Measurements from ENCODE around the gene FAM20B. TPM values are rescaled to one million over a fixed set of nuclear protein-coding genes. Genes with fewer than 3 reads are reported as not detected.
"Not testable (repeated sequence)": the region's sequence is repeated elsewhere in the genome, so short reads cannot be mapped to it uniquely, and the experiment has no call there.

FAM20B gene, protein sequence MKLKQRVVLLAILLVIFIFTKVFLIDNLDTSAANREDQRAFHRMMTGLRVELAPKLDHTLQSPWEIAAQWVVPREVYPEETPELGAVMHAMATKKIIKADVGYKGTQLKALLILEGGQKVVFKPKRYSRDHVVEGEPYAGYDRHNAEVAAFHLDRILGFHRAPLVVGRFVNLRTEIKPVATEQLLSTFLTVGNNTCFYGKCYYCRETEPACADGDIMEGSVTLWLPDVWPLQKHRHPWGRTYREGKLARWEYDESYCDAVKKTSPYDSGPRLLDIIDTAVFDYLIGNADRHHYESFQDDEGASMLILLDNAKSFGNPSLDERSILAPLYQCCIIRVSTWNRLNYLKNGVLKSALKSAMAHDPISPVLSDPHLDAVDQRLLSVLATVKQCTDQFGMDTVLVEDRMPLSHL
- polyA plus RNA-seq (ENCODE audit: insufficient read length in 4 of 4) = 10 to 100 TPM; 35.4 to 44.5 (median 41.1) TPM

DNA sequence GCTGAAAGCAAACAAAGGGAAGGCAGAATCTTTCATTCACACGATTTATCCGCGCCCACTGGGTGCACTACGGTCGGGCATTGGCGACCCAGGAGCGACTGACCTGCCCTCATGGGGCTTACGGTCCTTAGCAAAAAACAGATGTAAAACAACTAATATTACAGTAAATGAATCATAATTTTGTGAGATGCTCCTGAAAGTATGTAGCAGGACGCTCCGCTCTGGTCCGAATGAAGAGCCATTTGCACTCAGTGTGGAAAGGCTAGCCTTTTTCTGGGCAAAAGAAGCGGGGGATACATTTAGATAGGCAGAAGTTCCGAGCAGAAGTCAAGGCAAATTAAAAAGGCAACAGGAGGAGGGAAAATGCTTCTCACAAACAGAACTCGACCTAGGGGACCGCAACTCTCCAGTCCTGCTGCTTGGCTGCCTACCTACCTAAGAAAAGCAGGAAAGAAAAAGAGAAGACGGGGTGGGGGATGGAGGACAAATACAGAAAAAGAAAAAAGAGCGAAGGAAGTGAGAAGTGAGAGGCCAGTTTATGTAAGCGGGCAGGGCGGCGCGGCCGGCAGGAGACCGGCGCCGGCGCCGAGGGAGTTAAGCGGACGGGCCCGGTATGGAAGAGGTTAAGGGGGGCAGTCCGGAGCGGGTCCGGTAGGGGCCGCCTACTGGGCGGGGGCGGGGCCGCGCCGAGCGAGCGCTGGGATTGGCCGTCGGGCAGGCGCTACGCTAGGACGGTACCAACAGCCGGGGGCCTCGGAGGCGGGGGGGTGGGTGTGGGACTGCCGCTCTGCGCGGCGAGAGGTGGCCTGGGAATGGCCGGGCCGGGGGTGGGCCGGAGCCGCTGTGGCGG, at the start of gene FAM20B:
Gene FAM20B (plus strand): TSS at position 770 of the 850 bp plus-strand sequence. CDS start 17,954 bp downstream, outside the sequence.
- peak; percentile 48 to 88 (median 82) for DNase-seq (ENCODE audit: low read depth in 4 of 4, low spot score in 2 of 4)

DNA sequence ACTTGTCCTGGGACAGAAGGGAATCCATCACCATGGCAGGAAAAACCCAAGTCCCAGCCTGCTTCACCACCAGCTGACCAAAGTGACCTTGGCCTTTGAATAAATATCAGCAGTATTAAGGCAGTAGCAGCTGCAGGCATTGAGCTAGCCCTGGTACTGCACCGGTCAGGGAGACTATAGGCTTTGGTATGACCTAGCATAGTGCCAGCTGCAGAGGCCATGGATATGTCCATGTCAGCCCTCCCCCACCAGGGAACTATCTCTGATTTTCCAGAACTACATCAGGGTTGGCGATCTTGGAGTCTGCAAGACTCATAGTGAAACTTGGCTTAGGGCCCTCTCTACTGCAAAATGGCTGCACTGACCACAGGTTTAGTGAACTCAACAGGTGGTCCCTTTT, 49.2 kb upstream of the FAM20B start:
- no peak for DNase-seq (ENCODE audit: low read depth in 4 of 4, low spot score in 2 of 4)

DNA sequence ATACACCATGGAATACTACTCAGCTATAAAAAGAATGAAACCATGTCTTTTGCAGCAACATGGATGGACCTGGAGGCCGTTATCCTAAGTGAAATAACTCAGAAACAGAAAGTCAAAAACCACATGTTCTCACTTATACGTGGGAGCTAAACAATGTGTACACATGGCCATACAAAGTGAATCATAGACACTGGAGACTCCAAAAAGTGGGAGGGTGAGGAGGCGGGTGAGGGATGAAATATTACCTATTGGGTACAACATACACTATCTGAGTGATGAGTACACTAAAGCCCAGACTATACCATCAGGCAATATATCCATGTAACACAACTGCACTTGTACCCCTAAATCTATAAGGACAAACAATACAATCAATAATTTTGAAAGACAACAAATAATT, 39.5 kb upstream of the FAM20B start:
- DNase-seq (ENCODE audit: low read depth in 4 of 4, low spot score in 2 of 4) = no peak

DNA sequence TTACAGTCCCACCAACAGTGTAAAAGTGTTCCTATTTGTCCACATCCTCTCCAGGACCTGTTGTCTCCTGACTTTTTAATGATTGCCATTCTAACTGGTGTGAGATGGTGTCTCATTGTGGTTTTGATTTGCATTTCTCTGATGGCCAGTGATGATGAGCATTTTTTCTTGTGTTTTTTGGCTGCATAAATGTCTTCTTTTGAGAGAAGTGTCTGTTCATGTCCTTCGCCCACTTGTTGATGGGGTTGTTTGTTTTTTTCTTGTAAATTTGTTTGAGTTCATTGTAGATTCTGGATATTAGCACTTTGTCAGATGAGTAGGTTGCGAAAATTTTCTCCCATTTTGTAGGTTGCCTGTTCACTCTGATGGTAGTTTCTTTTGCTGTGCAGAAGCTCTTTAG, 37.5 kb upstream of the FAM20B start:
- not testable (repeated sequence) for DNase-seq (ENCODE audit: low read depth in 4 of 4, low spot score in 2 of 4)

DNA sequence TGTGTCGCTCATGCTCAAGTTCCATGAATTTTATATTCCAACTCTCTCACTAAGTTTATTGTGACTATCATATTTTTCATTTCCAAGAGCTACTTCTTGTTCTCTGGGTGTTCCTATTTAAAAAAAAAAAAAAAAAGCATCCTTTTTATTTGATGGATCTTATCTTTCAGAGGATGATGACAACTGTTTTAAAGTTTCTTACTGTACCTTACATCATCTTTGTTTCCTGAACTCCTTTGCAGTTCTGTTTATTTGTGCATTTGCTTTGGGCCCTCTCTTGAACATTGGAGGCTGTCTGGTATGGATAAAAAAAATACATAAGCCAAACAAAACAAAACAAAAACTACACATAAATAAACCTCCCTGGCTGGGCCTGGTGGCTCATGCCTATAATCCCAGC, 32.1 kb upstream of the FAM20B start:
- DNase-seq (ENCODE audit: low read depth in 4 of 4, low spot score in 2 of 4) = no peak

DNA sequence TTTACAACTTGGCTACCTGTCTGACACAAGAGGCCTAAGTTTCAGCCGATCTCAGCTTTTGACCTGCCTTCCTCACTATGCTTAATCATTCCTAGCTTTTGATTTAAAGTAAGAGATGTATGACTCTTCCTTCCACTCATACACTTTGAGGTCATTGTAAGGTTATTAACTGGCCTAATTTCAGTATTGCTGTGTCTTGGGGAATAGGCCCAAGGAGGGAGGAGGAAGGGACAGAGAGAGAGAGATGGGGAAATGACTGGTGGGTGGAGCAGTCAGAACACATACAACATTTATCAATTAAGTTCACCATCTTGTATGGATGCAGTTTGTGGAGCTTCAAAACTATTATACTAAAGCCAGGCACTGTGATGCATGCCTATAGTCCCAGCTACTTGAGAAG, 28.3 kb upstream of the FAM20B start:
- DNase-seq (ENCODE audit: low read depth in 4 of 4, low spot score in 2 of 4) = no peak

DNA sequence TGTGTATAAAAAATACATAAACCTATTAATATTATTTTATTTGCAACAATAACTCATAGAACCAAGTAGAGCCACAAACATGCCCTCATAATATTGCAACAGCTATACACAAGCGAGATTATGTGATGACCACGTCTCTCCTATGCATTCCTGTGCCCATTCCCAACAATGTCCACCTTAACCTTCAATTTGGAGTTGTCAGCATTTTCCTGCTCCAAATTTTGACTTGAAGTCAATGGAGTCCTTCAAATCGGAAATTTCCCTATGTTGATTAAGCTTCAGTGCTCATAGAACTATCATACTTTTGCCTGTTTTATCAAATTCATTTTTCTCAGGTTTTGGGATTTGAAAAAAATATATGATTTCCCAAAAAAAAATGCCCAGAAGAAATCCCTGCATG, 27.4 kb upstream of the FAM20B start:
- no peak for DNase-seq (ENCODE audit: low read depth in 4 of 4, low spot score in 2 of 4)

DNA sequence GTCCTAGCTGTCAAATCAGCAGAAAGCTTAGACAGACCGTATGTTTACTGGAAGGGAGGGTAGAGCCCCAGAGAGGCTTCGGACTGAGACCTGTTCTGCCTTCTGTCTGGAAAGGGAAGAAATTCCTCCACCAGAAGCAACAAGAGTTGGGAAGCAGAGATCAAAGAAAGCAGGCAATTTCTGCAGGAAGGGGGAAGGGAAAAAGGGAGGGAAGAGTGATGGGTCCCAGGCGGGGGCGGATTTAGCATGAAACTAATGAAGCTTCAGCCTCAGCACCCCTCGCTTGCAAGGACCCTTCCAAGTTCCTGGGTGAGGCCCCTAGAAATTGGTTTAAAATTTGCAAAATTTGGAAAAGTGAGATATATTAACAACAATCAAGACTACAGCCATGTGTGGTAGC, 26.6 kb upstream of the FAM20B start:
- no peak for DNase-seq (ENCODE audit: low read depth in 4 of 4, low spot score in 2 of 4)

DNA sequence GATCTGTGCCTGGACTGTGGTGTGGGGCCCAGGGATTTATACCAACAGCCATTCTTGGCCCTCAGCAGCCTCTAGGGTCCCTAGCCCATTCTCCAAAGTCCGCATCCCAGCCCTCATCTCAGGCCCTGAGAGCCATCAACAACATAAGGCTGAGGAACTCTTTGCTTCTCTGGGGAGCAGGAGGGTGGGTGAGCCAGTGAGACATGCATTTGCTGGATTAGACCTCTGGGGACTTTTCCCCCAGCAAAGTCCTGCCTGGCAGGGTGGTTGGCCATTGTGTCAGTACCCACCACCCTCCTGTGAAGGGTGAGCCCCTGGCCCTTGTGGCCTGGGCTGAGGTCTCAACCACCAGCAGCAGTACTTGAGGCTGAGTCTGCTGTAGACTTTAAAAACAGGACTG, 24.2 kb upstream of the FAM20B start:
- no peak for DNase-seq (ENCODE audit: low read depth in 4 of 4, low spot score in 2 of 4)

DNA sequence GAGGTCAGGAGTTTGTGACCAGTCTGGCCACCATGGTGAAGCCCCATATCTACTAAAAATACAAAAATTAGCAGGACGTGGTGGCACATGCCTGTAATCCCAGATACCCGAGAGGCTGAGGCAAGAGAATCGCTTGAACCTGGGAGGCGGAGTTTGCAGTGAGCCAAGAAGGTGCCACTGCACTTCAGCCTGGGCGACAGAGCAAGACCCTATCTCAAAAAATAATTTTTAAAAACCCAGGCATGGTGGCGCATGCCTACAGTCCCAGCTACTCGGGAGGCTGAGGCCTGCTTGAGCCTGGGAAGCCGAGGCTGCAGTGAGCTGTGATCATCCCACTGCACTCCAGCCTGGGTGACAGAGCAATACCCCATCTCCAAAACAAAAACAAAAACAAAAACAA, 23.6 kb upstream of the FAM20B start:
- DNase-seq (ENCODE audit: low read depth in 4 of 4, low spot score in 2 of 4) = not testable (repeated sequence)

DNA sequence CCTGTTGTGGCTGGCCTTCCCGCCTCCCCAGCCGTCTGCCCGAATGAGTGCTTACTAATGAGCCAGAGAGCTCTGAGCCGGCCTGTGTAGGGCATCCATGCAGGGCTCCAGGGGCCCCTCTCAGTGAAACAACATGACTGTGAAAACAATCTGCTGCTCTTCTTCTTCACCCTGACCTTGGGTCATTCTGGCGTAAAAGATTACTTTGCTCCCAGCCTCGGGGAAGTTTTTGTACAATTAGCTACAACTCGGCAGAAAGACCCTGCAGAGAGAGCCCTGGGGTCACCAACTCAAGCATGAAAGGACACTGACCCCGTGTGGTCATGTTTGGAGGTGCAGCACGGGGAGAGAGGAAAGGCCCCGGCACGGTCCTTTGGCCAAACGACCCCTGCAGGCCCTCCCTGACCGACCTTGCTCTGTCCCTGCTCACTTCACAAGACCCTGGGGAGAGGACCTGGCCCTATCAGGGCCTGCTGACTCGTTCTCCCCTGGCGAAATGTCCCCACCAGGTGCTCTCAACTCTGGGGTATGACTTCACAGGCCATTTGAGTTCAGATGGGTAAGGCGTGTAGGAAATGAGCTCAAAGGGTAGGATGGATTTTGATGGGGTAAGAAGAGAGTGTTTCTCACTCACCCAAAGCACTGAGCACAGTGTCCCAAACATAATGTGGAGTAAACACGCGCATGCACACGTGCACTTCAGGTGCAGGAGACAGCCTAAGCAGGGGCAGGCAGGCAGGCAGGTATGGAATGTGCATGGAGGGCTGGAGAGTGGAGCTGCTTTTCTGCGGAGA, 22.9 kb upstream of the FAM20B start:
- DNase-seq (ENCODE audit: low read depth in 4 of 4, low spot score in 2 of 4) = peak; percentile 69 to 81 (median 74)

DNA sequence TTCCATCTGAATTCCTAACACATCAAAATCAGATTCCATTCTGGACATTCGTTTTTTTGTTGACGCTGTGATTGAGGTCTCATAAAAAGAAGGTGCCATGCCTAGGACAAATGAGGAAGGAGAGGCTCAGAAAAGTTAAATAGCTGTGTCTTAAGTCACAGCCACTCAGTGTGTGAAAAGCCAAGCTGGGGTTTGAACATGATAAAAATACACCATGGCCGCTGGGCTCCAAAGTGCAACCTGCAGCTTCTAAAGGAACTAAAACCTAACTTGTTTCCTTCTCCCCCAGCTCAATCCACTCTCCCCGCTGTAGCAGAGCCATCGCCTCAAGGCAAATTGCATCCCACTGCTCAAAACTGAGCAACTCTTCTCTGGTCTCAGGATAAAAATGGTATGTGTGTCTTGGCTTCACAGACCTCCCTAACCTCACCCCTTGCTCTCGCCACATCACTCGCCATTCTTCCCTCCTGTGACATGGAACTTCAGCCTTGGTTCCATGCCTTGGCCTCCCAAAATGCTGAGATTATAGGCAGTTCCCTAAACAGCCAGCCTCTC, 22.1 kb upstream of the FAM20B start:
- DNase-seq (ENCODE audit: low read depth in 4 of 4, low spot score in 2 of 4) = no peak

DNA sequence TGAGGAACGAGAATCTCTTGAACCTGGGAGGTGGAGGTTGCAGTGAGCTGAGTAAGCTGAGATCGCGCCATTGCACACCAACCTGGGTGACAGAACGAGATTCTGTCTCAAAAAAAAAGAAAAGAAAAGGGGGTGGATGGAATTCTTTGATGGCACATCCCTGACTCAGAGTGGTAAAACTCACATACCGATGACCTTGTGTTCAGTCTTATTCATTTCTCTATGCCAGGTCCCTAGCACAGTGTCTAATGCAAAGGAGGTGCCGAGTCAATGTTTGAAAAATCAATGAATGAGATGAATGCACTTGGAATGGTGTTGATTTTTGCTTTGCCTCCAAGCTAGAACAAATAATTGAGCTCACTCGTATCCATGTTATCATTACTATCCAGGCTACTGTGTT, 18.5 kb upstream of the FAM20B start:
- DNase-seq (ENCODE audit: low read depth in 4 of 4, low spot score in 2 of 4) = no peak

DNA sequence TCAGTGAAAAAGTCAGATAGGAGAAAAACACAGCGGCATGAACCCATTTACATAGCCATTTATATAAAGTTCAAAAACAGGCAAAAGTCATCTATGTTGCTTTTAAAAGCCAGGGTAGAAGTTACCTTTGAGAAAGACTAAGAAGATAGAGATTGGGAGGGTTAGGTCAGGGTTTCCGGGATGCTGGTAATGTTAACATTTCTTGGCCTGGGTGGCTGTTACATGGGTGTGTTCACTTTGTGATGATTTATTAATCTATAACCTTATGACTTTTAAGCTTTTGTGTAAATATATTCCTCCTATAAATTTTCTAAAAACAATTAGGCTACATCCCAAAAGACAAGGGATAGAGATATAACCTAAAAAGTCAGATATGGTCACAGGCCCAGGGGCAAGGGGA, 15.0 kb upstream of the FAM20B start:
- no peak for DNase-seq (ENCODE audit: low read depth in 4 of 4, low spot score in 2 of 4)

DNA sequence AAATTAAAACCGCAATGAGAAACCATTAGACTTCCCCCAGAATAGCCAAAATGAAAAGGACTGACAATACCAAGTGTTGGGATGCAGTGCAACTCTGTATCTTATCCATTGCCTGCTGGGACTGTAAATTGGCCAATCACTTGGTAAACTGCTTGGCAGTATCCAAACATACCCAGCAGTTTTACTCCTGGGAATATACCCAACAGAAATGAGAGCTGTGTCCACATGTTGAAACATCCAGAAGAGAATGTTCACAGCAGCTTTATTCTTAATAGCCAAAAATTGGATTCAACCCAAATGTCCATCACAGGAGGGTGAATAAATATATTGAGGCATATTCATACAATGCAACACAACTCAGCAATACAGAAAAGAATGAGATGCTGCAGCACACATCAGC, 13.7 kb upstream of the FAM20B start:
- no peak for DNase-seq (ENCODE audit: low read depth in 4 of 4, low spot score in 2 of 4)

DNA sequence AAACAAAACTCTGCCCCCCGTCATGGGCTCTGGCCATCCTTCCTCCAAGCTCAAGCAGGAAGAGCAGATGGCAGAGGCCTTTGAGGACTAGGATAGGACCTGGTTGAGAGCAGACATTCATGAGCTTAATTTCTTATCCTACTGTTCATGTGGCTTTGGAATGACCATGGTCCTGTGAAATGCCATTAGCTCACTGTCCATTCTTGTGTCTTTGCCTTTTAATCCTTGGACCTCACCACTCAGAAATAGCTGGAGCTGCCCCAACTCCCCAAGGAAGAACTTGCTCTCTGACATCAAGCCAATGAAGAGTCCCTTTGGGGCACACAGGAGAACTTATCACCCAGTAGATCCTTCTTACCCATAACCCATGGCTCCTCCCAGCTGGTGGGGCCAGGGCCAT, 11.6 kb upstream of the FAM20B start:
- no peak for DNase-seq (ENCODE audit: low read depth in 4 of 4, low spot score in 2 of 4)

DNA sequence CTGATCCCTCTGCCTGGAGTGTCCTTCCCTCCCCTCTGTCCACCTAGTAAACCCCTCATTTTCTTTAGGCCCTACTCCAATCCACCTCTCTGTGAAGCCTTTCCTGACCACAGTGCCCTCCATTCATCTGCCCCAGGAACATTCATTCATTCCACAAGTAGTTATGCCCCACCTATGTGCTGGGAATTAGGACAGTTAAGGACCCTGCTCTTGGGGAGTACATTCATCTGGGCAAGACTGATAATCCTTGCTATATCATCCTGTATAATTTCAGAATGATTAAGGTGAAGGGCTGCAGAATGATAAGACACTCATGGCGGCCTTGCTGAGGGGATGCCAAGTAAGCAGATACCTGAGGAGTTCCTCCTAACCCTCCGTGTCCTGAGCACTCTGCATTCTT, 10.3 kb upstream of the FAM20B start:
- no peak for DNase-seq (ENCODE audit: low read depth in 4 of 4, low spot score in 2 of 4)

DNA sequence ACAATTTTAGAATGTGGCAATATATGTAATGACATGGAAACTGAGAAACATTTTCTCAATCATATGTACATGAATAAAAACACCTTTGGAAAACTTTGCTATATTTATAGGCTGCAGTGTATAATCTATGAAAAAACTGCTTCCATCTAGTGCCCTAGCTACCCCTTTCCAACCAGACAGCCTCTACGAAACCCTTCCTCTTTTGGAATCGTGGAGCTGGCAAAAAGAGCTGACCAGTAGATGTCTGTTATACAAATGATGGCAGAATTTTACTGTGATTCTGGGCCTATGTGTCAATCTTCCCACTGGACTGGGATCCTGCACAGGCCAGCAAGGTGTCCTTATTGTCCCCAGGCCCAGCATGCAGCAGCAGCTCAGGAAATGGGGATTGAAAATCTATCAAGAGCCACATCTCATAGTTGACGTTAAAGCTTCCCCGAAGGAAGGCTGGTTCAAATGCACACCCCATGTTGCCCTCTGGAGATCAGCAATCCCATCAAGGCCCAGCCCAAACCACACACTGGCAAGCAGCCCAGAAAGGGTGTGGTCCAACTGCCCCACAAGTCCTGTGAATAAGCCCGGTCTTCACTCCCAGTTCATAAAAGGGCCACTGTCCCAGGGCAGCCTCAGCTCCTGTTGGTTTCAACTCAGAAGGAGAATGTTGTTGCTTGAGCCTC, 8.8 kb upstream of the FAM20B start:
- no peak for DNase-seq (ENCODE audit: low read depth in 4 of 4, low spot score in 2 of 4)

DNA sequence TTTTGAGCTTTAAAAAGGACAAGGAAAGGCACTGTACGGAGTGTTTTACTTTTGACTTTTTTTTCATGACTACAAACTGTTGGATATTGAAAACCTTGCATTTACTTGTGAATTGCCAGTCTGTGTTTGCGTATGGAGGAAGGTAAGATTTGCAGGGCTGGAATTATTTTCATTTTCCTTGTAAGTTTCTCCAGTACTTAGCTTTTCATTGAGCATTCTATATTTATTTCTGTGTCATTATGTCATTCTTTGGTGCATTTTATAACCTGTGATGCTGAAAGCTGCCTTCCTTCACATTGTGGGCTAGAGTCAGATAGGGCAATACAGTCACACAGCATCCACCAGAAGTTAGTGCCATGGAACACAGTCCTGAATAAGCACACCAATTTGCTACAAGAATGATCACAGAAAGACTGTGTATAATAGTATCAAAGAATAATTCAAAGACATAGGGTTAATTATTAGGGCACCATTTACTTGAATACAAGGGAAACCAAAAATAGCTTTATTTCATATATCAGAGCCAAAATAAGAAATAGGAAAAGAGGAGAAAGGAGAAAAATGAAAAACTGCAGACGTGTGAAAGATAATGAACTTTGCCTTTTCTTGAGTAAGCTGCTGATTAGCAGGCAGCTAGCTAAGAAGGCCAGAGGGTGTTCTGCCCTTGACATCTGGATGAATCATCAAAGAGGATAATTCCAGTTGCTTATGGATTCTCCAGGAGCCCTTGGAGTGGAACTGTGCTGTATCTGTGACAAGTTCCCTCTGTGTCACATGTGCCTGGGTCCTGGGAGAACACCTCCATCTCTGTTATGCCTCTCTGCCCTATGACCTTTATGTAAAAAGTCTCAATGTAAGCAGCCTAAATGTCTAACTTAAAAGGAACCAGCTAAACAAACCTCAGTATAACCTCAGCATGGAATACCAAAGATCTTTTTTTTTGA, 8.0 kb upstream of the FAM20B start:
- no peak for DNase-seq (ENCODE audit: low read depth in 4 of 4, low spot score in 2 of 4)

Data from left renal cortex interstitium (tissue), 4 donors.